GM10266 (cell line): ENCODE results near the gene TMEM163.
A peak's percentile ranks its signal among the peaks of the same experiment; 100 is the strongest.
"Not testable (repeated sequence)": the region's sequence is repeated elsewhere in the genome, so short reads cannot be mapped to it uniquely, and the experiment has no call there.

Experiments used
- DNase-seq: peaks from one replicate; pipeline ENCODE4 v3.0.0; 2012; ENCODE audit errors: extremely low spot score
- TF ChIP-seq, protein P1 (sequence below): IDR thresholded peaks from 2 replicates; pipeline ENCODE4 v1.5.1; 2012; ENCODE audit warnings: mild to moderate bottlenecking, low read depth; ENCODE audit not compliant: control insufficient read depth, insufficient read depth; ENCODE audit errors: missing control alignments

TMEM163 gene

DNA sequence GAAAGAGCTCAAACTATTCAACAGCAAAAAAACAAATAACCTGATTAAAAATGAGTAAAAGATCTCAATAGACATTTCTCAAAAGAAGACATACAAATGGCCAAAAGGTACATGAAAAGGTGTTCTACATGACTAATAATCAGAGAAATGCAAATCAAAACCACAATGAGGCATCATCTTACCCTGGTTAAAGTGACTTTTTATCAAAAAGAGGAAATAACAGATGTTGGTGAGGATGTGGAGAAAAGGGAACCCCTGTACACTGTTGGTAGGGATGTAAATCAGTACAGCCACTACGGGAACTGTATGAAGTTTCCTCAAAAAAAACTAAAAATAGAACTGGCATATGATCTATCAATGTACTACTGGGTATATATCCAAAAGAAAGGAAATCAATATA is 39.8 kb upstream of the TMEM163 start:
- TF ChIP-seq, protein P1, sequence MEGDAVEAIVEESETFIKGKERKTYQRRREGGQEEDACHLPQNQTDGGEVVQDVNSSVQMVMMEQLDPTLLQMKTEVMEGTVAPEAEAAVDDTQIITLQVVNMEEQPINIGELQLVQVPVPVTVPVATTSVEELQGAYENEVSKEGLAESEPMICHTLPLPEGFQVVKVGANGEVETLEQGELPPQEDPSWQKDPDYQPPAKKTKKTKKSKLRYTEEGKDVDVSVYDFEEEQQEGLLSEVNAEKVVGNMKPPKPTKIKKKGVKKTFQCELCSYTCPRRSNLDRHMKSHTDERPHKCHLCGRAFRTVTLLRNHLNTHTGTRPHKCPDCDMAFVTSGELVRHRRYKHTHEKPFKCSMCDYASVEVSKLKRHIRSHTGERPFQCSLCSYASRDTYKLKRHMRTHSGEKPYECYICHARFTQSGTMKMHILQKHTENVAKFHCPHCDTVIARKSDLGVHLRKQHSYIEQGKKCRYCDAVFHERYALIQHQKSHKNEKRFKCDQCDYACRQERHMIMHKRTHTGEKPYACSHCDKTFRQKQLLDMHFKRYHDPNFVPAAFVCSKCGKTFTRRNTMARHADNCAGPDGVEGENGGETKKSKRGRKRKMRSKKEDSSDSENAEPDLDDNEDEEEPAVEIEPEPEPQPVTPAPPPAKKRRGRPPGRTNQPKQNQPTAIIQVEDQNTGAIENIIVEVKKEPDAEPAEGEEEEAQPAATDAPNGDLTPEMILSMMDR = no peak
- no peak for DNase-seq

DNA sequence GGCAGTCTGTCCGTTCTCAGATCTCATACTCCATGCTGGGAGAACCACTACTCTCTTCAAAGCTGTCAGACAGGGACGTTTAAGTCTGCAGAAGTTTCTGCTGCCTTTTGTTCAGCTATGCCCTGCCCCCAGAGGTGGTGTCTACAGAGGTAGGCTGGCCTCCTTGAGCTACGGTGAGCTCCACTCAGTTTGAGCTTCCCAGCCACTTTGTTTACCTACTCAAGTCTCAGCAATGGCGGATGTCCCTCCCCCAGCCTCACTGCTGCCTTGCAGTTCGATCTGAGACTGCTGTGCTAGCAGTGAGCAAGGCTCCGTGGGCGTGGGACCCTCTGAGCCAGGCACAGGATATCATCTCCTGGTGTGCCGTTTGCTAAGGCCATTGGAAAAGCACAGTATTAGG is 33.2 kb upstream of the TMEM163 start:
- not testable (repeated sequence) for DNase-seq

DNA sequence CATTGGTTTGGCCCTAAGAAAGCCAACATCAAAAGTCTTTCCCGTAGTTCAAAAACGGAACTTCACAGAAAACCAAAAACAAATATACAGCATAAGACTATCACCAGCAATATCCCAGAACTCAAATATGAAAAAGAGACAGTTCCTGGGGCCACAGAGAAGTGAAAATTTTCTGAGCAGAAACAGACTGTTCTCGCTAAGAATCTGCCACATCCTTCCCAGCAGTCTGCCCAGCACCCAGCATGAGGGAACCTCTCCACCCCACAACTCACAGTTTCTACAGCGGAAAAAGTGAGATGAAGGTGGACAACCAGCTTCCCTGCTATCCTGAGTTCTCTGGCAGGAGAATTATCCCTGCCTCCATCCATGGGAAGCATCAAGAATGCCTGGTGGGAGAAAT is 26.7 kb upstream of the TMEM163 start:
- TF ChIP-seq, protein P1 = no peak
- DNase-seq = no peak

DNA sequence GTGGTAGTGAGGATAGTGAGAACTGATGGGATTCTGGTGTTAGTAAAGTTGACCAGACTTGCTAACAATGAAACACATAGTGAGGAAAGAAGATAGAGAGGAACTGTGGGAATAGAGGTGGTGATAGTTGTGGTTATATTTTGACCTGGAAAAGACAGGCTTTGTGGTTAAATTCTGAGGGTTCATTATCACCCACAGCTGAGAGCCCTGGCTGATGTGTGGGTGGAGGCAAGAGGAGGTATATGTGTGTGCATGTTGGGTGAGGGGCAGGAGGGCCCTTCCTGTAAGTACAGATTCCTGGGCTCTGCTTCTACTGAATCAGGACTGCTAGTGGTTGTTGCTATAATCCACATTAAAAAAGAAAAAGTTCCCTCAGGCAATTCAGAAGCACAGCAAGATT is 26.2 kb upstream of the TMEM163 start:
- no peak for DNase-seq
- TF ChIP-seq, protein P1 = no peak

DNA sequence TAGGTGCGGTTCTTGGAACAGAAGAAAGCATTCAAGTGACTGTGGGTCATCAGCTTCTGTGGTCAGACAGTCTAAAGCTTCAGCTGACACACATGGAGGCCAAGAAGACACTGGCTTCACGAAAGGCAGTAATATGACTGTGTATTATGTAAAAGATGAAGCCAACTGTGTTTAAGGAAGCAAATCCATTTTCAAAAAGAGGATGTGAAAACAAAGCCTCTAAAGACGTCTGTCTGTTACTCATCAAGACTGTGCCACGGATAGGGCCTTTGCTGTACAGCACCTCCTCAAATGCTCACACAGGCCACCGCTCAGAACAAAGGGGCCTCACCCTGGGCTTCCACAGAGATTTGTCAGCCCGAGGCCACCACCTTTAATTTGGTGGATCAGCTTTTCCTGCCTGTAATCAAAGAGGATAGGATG is 21.1 kb upstream of the TMEM163 start:
- TF ChIP-seq, protein P1 = no peak
- DNase-seq = peak; percentile 66

DNA sequence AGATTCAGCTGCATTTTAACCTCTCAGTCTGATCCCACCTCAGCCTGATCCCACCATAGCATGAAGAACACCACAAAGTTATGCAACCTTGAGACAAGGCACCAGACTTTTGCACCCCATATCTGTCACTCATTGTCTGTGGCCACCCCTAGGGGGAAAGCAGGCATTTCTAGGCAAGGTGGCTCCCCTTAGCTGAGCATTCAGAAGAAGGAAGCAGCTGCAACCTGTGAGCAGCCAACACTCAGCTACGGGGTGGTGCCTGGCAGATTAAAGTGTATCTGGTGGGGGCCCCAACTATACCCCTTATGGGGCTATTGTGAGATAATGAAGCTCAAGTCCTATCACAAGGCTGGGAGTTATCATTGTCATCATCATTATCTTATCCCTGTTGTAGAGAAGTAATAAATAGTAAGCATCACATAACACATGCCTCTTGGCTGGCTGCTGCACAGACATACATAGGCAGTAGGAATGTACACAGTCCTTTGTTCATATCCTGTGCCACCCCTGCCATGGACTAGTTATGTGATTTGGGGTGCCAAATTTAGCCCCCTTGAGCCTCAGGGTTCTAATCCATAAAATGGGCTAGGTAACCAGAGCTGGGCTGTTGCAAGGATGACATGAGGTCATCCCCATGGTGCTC is 20.6 kb upstream of the TMEM163 start:
- DNase-seq = no peak
- TF ChIP-seq, protein P1 = no peak

DNA sequence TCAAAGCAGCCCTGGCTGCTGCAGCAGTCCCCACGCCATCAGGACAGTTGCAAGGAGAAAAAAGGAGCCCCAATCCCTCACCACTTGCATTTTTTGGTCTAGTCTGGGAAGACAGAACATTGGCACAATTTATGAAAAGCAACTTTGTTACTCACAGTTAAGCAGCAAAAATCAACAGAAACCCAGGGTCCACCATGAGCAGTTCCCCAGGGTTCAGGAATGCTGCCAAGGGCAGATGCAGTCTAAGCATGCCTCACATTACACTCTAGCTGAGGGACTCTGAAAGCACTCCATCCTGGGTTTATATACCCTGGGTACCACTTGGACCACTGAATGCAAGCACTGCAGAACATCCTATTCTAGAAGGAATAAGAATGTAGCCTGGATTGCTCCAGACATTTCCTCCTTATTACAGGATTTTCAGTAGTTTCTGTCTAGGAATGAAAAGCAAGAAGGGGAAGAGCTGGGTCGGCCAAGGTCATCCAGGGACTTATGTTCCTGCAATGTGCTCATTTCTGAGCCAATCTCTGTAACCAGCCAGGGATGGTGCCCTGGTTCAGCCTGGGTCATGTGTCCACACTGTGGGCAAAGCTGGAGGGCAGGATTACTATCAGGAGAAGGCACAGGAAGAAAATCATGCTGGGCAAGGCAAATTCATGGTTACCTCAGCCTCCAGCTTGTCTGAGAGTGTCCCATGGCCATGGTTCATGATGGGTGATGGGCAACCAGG is 19.5 kb upstream of the TMEM163 start:
- TF ChIP-seq, protein P1 = no peak
- DNase-seq = no peak
